Measurements from ENCODE around the gene MMP17. TPM values are rescaled to one million over a fixed set of nuclear protein-coding genes. Genes with fewer than 3 reads are reported as not detected.

Gene MMP17
- total RNA-seq, 4 donors from 2014 or later = 2.6 to 23.6 (median 12.4) TPM

- TF ChIP-seq POLR2A (IDR thresholded peaks at IDR 0.05) = no peak
- TF ChIP-seq POLR2AphosphoS5 (IDR thresholded peaks at IDR 0.05) = no peak
- TF ChIP-seq EP300 (IDR thresholded peaks at IDR 0.05; ENCODE audit: low read depth) = no peak
- no peak for TF ChIP-seq CTCF (IDR thresholded peaks at IDR 0.05)
- in situ Hi-C loops (cut with MboI; ENCODE audit: low pct_ligation_motif_present in 1 of 4, low pct_unique_long_range_greater_than_20kb in 1 of 4, low sequenced_read_pairs in 3 of 4) = no loop called here
- 54% methylated on average over 4 of the region's 4 CpGs; no CpG with 5 or more reads in 1 of the 2 donors for WGBS, 2 donors (ENCODE audit: low coverage in 1 of 2)
- peaks cover 0 to 6% (median 0%) of the 10 kb centered on the region in 4 donors for H3K4me1 ChIP-seq
- DNase-seq = no peak
- H3K4me3 ChIP-seq = no peak overlapping the region
- no peaks in the 10 kb centered on the region for H3K9me3 ChIP-seq
- no peaks in the 10 kb centered on the region for H3K36me3 ChIP-seq
- H3K27me3 ChIP-seq = no peaks in the 10 kb centered on the region
- H3K27ac ChIP-seq = no peak overlapping the region
- intact Hi-C loops (cut with DNase I; ENCODE audit: low total_unique reads) = no loop called here
Observed at GRCh38 chr12:131862084-131862441, 33.9 kb downstream of the MMP17 start.

- no peak overlapping the region for H3K4me3 ChIP-seq
- intact Hi-C loops (cut with DNase I; ENCODE audit: low total_unique reads) (no loop called here), in situ Hi-C loops (cut with MboI; ENCODE audit: low pct_ligation_motif_present in 1 of 4, low pct_unique_long_range_greater_than_20kb in 1 of 4, low sequenced_read_pairs in 3 of 4) (no loop called here)
- no peaks in the 10 kb centered on the region for H3K36me3 ChIP-seq
- no peak overlapping the region for H3K27ac ChIP-seq
- no peaks in the 10 kb centered on the region for H3K9me3 ChIP-seq
- H3K27me3 ChIP-seq = no peaks in the 10 kb centered on the region
- TF ChIP-seq POLR2AphosphoS5 (IDR thresholded peaks at IDR 0.05) (no peak), EP300 (IDR thresholded peaks at IDR 0.05; ENCODE audit: low read depth) (no peak), CTCF (IDR thresholded peaks at IDR 0.05) (no peak), POLR2A (IDR thresholded peaks at IDR 0.05) (no peak)
- 81% methylated on average over 14 of the region's 14 CpGs; no CpG with 5 or more reads in 1 of the 2 donors for WGBS, 2 donors (ENCODE audit: low coverage in 1 of 2)
- DNase-seq = no peak
- H3K4me1 ChIP-seq = peaks cover 0 to 6% (median 0%) of the 10 kb centered on the region in 4 donors
Observed at GRCh38 chr12:131862600-131862993, 34.4 kb downstream of the MMP17 start.

GRCh38 chr12:131862994-131863710 is 35.0 kb downstream of the MMP17 start:
- no peak overlapping the region for H3K27ac ChIP-seq
- intact Hi-C loops (cut with DNase I; ENCODE audit: low total_unique reads) = no loop called here
- H3K4me3 ChIP-seq = no peak overlapping the region
- TF ChIP-seq POLR2AphosphoS5 (IDR thresholded peaks at IDR 0.05) (no peak), CTCF (IDR thresholded peaks at IDR 0.05) (no peak), POLR2A (IDR thresholded peaks at IDR 0.05) (no peak), EP300 (IDR thresholded peaks at IDR 0.05; ENCODE audit: low read depth) (no peak)
- no peaks in the 10 kb centered on the region for H3K9me3 ChIP-seq
- no peaks in the 10 kb centered on the region for H3K27me3 ChIP-seq
- in situ Hi-C loops (cut with MboI; ENCODE audit: low pct_ligation_motif_present in 1 of 4, low pct_unique_long_range_greater_than_20kb in 1 of 4, low sequenced_read_pairs in 3 of 4) = no loop called here
- WGBS, 2 donors (ENCODE audit: low coverage in 1 of 2) = 61 to 83% methylated on average over 2 to 19 of the region's 20 CpGs
- no peak for DNase-seq
- peaks cover 0 to 6% (median 0%) of the 10 kb centered on the region in 4 donors for H3K4me1 ChIP-seq
- no peaks in the 10 kb centered on the region for H3K36me3 ChIP-seq

GRCh38 chr12:131863711-131864396 is 35.7 kb downstream of the MMP17 start:
- Histone ChIP-seq H3K9me3 (no peaks in the 10 kb centered on the region), H3K4me3 (no peak overlapping the region), H3K27me3 (no peaks in the 10 kb centered on the region), H3K4me1 (peaks cover 0 to 6% (median 0%) of the 10 kb centered on the region in 4 donors), H3K36me3 (no peaks in the 10 kb centered on the region), H3K27ac (no peak overlapping the region)
- DNase-seq = no peak
- no peak for TF ChIP-seq POLR2AphosphoS5 (IDR thresholded peaks at IDR 0.05)
- TF ChIP-seq CTCF (IDR thresholded peaks at IDR 0.05) = no peak
- TF ChIP-seq POLR2A (IDR thresholded peaks at IDR 0.05) = no peak
- TF ChIP-seq EP300 (IDR thresholded peaks at IDR 0.05; ENCODE audit: low read depth) = no peak
- in situ Hi-C loops (cut with MboI; ENCODE audit: low pct_ligation_motif_present in 1 of 4, low pct_unique_long_range_greater_than_20kb in 1 of 4, low sequenced_read_pairs in 3 of 4) (no loop called here), intact Hi-C loops (cut with DNase I; ENCODE audit: low total_unique reads) (no loop called here)
- 72 to 78% methylated on average over 1 to 23 of the region's 24 CpGs for WGBS, 2 donors (ENCODE audit: low coverage in 1 of 2)
